Caki2 (cell line): ENCODE results near the gene NRXN3. TPM values are rescaled to one million over a fixed set of nuclear protein-coding genes. Genes with fewer than 3 reads are reported as not detected.

Experiments used
- DNase-seq: peaks from one replicate; pipeline ENCODE4 v3.0.0-alpha.2; 2015; ENCODE audit warnings: low read depth
- in situ Hi-C: cut with HindIII; loops from 2 replicates; pipeline ENCODE4 v1.10.0; 2016; ENCODE audit warnings: low sequenced_read_pairs, low pct_unique_long_range_greater_than_20kb, mixed read lengths
- total RNA-seq: library from RNA; depleted of rRNA; stranded (reverse); fragments of >200 nt; shearing (Covaris generic); gene quantifications from 2 replicates; pipeline ENCODE4 v1.2.3, GENCODE V29; 2014; ENCODE audit warnings: low replicate concordance

The NRXN3 gene
- total RNA-seq, 1 experiment from 2014 or later, result not detected

DNA sequence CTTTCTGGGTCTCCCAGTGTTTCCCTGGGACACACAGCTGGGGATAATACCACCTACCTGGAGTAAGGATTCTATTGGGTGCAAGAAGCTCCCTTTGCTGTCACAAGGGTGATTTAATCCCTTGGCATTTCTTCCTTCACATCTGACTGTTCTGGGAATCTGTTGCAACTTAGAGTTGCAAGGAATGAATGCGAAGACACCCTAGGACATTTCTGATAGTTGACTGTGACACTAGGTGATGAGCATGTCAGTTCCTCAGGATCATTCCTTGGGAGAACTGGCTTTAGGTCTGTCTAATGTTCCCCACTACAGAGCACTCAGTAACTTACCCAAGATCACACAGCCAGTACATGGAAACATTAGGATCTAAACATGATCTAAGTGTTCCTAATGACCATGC is 593.6 kb downstream of the NRXN3 start:
- DNase-seq, result no peak
- in situ Hi-C loops, result no loop called here

DNA sequence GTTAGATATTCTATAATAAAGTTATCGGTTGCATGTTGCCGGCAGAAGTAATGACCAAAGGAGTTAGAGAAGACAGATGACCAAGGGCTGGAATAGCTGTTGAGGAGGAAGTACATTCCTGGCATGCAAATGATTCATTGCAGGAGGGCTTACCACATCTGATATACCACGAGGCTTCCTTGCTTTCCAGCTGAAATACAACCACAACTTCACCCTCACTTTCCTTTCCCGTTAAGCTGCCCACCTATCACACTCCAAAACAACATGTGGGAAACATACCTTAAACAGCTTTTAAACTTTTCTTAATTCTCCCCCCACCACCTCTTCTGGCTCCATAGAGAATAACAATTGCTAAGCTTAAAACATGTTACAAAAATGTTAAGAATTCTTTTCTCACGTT is 594.1 kb downstream of the NRXN3 start:
- DNase-seq, result no peak
- in situ Hi-C loops, result no loop called here

DNA sequence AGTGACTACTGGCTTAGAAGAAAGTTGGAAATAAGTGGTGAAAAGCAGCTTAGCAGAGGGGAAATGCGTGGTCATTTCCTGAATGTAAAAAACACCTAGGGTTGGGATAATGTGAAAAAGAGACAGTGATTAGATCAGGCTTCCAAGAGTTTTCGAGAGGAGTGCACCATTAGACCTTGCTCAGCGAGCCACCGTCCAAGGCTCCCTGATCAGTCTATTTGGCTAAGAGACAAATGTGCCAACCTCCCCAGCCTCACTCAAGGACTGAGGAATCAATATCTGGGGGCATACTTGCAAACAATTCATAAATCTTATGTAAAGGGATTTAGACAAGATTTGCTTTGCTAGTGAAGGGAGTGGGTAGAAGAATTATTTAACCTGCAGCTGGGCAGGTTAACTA is 594.5 kb downstream of the NRXN3 start:
- in situ Hi-C loops, result no loop called here
- no peak for DNase-seq

DNA sequence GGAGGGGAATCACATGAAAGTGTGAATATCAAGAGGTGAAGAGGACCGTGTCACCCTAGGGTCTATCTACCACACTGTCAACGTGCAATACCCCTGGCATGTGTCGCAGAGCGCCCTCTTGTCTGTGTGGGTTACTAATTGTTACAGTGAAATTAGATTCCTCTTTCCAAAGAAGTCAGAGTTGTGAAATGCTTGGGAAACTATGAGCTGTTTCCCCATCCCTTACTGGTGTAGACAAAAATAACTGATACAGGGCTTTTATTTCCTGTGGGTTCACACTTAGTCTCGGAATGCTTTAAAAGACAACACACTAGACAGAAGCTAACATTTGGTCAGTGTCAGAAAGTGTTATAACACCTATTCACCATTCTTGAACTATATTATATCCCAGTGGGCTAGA is 597.3 kb downstream of the NRXN3 start:
- no peak for DNase-seq
- in situ Hi-C loops, result no loop called here

DNA sequence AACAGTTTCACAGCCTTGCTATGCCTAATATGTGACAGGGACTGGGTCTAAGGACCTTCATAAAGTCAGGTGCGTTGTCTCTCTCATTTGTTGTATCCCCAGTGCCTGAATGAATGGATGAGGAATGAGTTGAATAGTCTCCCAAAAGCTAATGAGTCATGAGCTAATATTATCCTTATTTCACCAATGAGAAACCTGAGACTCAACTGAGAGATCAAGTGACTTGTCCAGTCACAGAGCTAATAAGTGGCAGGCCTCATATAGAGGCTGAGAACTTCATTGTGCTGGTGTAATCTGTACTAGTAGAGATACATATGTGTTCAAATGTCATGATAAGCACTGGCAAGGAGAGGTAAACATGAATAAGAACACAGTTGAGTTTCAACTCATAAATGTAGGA is 612.4 kb downstream of the NRXN3 start:
- in situ Hi-C loops, result no loop called here
- DNase-seq, result no peak

DNA sequence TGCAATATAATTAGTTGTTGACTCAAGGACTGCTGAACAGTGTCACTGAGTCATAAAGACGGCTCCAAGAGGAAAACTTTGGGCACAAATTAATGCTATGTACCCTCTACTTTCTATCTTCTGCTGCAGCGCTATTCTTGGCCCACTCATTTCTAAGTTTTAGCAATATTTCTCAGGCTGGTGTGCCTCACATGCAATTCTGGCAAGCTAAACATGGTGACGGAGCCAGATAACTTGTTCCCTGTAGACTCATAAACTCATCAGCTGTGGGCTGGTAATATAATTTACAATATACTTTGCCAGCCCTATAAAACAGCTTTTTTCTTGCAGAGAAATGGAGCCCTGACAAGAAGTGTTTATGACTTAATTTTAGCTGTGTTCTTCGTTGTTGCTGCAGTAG is 615.1 kb downstream of the NRXN3 start:
- in situ Hi-C loops, result no loop called here
- no peak for DNase-seq

DNA sequence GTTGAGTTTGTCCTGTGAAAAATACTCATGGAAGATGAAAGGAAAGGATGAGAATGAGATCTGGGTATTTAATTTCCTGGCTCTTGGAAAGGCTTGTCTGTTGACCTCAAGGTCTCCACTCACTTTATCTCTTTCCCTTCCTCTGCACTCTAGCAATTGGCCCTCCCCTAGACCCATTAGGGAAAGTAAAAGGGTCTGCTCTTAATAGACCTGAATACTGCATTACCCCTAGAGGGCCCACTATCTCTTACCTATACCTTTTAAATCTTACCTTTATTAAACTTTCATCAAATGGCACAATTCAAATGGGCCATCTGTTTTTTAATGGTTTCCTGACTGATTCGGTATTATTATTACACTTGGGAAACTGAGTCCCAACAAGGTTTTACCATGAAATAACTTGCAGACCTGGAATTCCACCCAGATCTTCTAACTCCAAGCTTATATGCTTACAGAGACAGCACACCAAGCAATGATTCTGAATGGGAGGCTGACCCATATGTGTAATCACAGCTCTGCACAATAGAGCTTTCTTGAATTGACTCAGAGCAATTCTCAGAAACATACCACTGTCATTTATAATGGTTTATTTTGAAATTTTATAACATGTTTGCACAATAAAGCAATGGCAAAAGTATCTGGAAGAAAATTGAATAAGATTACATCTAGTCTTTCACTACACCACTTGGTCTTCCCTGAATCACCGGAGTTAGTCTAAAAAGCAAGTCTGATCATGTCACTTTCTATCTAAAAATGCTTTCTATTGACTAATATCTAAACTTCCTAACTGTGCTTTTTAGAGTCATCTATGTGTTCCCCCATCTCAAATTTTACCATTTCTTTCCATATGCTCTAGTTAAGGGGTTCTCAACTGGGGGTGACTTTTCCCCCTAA is 618.5 kb downstream of the NRXN3 start:
- in situ Hi-C loops, result no loop called here
- DNase-seq, result no peak

DNA sequence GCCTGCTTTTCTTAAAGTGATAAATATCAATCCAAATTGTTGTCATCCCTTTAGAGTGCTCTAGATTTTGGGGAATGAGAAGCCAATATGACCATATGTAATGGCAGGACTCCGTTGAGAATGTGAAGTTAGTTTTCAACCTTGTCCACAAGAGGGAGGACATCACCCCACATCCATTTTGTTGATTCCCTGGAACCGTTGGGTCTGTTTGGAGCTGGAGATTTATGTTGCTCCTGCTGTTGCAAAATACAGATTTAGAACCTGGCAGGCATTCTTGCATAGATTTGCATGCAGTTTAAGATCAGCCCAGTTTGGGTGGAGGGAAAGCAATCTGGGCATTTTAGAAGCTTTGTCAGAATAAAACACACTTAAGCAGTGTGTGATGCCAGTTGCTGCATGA is 620.1 kb downstream of the NRXN3 start:
- in situ Hi-C loops, result no loop called here

DNA sequence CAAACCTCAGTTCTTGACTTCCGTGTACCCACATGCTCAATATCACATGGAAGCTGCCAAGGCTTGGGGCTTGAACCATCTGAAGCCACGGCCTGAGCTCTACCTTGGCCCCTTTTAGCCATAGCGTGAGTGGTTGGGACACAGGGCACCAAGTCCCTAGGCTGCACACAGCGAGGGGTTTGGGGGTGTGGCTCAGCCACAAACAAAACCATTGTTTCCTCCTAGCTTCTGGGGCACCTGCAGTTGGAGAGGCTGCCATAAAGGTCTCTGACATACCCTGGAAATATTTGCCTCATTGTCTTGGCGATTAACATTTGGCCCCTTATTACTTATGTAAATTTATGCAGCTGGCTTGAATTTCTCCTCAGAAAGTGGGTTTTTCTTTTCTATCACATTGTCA is 628.6 kb downstream of the NRXN3 start:
- in situ Hi-C loops, result no loop called here

More for the DNA sequence above, 620.1 kb downstream of the NRXN3 start:
- no peak for DNase-seq

DNA sequence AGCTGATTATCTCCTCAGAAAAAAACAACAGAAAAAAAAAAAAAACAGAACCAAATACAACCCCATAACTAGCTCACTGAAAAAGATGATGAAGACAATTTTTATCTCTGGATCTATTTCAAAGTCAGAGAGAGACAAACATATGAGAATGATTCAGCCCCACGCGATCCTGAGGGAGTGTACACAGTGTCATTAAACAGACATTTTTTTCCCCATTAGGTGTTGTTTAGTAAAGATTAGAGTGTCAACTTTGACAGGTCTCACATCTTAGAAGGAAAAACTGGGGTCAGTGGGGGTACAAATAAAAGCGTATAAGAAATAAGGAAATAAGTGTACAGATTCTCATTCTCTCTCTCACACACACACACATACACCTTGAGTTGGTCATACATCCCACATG is 635.4 kb downstream of the NRXN3 start:
- in situ Hi-C loops, result no loop called here
- no peak for DNase-seq

More for the DNA sequence above, 628.6 kb downstream of the NRXN3 start:
- DNase-seq, result no peak

DNA sequence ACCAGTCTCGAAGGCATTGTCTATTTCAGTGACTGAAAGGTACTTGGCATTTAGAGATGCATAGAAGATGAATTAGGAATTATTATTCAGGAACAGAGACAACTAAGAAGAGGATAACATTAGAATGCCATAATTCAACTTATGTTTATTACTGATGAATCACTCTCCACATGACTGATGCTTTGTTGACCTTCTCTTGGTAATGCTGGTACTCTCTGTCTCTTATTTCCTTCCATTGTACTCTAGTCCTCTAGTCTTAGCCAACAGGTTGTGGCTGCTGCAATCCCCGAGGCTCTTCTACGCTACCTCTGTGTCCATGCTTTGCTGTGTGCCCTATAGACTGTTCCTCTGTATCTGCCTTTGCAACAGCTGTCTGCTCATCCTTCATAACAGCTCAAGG is 652.9 kb downstream of the NRXN3 start:
- no peak for DNase-seq
- in situ Hi-C loops, result no loop called here

DNA sequence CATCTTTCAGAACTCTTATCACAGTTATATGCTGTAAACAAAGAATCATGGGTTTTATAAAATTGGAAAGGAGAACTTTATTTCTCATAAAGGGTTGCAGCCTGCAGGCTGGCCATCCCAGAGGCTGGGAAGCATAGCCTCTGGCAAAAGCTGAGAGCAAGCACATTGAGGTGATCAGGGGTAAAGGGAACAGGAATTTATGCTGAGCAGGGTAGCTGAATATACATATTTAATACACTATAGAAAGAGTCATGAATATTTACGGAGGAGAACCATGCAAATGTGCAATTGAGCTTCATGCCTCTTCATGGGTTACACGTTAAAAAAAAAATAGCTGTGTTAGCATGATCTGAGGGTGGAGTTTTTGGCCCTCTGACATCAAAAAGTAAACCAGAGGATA is 653.3 kb downstream of the NRXN3 start:
- in situ Hi-C loops, result no loop called here

DNA sequence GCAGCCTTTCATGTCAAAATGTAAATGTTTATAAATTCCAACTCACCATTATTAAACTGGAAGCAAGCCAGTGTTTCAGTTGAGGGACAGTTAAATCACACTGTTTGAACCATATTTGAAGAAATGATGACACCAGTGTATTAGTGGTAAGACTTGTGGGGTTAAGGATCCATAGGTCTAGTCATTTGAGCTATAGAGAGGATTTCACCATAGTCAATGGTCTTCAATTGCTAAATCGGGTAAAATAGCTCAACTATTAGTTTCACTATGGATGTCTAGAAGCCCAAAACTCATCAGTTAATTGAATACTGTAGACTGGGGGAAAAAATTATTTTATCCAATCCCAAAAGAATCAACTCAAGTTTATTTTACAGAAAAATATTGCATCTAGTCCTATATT is 659.1 kb downstream of the NRXN3 start:
- in situ Hi-C loops, result no loop called here
- DNase-seq, result no peak

More for the DNA sequence above, 653.3 kb downstream of the NRXN3 start:
- no peak for DNase-seq

DNA sequence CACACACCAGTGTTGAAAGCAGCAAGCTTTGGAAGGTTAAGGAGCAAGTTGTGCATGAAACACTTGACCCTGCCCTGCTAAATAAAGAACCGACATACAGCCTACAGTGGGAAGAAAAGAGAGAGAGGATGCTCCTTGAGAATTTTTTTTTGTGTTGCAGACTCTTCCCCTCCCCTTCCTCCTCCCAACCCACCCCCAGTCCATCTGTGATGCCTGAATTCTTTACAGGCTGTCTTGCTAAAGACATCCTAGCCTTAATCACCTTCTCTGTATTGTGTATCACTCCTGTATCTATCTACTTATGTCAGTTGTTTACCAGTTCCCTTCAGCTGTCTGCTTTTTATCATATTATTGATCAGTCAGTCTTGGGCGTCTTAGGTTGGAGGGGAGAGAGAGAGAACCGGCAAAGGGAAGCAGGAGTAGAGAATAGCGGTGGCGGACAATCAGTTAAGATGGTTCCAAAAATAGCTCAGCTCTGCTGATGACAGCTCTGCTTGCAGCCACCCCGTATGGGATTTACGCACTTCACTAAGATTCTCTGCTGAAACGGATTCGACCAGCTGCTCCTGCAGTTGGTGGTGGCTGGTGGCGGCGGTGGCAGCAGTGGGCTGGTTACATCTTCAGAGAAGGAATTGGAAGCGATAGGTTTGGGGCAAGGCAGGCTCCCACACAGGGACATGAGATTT is 664.7 kb downstream of the NRXN3 start:
- in situ Hi-C loops, result no loop called here
- no peak for DNase-seq

DNA sequence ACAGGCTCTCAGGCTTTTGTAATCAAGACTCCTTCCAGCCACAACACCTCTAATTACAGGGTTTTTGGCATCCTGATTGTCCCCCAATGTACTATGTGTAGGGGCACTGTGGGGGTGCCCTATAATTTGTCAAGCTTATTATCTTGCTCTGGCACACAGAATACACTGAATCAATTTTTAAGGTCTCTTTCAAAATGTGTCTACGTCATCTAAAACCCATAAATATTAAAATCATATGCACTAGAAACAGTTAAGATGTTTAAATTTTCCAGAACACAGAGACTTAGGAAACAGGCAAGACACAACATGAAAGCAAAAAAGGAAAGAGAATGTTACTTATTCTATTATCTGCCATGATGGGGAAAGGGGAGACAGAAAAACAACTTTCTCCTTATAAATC is 665.7 kb downstream of the NRXN3 start:
- in situ Hi-C loops, result no loop called here
- no peak for DNase-seq

DNA sequence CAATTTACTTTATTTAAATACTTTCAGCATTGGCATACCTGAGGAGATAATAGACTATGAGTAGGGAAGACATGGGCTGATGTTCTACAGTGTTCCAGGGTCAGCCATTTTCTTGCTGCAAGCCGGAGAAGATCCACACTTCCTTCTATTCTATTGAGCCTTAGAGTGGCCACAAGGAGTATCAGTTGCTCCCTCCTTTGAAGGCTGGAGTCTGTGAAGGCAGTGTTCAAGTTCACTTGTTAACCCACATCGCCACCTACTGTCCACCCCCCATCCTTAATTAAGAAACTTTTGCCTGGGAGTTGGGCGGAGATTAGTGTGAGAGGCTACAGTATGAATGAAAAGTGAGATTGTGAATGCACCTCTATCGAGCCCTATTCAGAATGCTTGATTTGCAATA is 666.6 kb downstream of the NRXN3 start:
- in situ Hi-C loops, result no loop called here
- DNase-seq, result peak; percentile 32

DNA sequence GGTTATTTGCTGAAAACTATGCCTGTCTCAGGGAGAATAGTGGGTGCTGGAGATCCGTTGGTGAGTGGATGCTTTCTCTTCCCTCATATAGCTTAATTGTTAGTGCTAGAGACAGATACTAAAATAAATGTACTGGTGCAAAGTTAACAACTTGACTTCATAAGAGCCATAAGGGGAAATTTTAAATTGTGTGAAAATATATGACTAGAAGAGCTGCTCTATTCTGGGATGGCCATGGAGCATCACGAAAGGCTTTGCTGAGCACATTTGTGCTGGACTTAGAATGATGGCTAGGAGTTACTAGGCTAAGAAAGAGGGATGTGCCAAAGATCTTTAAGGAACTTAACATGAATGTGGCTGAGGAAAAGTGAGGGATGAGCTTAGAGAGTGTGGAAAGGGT is 668.8 kb downstream of the NRXN3 start:
- in situ Hi-C loops, result no loop called here
- no peak for DNase-seq

DNA sequence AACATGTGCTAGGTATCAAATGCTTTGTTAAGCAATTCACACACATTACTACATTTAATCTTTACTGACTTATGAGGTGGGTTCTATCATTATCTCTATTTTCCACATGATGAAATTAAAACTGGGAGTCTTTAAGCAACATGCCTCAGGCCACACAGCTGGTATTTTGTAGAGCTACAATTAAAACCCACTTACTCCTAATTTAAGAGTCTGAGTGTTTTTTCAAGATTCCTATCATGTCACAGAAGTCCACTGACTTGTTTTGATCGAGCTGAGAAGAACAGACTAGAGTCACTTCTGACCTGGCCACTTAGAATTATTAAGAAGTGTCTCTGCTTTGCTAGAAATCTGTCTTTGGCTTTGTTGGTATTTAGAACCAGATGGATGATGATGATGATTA is 670.7 kb downstream of the NRXN3 start:
- no peak for DNase-seq
- in situ Hi-C loops, result no loop called here

DNA sequence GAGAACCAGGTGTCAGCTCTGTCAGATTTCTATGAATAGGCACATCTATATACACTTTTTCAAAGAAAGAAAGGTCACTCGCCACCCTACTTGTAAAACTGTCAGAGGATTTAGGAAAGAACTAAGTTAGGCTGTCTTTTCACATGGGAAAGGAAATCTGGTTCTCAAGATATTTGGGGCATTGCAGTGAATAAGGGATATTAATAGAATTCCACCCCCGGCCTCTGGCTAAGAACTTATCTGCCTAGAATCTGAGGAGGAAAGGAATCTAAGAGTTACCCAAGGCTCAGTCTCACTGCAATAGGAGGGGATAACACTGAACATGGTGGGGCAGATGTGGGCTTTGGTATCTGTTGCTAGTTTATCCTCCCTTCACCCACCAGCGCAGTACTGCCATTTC is 677.6 kb downstream of the NRXN3 start:
- in situ Hi-C loops, result no loop called here
- no peak for DNase-seq
